ENCODE data around the gene FBRSL1. TPM values are rescaled to one million over a fixed set of nuclear protein-coding genes. Genes with fewer than 3 reads are reported as not detected.

FBRSL1 gene
- total RNA-seq, 1 experiment from 2014 or later, result 9.8 TPM

DNA sequence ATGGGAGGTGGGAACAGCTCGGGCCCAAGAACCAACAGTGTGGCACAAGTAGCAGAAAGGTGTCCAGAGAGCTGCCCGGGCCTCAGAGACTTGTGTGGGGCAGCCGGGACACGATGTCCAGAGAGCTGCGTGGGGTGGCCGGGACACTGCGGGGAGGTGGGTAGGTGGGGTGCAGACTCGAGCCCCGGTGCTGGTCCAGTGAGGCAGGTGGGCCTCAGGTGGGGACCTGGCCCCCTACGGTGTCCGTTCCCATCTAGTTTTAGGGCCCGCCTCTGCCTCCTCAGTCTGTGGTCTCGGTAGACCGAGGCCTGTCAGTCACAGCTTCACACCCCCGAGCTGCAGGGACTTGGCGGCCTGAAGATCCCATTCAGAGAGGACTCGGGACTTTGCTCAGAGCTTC is 6.3 kb upstream of the FBRSL1 start:
- no peak for DNase-seq (ENCODE audit: low read depth)

DNA sequence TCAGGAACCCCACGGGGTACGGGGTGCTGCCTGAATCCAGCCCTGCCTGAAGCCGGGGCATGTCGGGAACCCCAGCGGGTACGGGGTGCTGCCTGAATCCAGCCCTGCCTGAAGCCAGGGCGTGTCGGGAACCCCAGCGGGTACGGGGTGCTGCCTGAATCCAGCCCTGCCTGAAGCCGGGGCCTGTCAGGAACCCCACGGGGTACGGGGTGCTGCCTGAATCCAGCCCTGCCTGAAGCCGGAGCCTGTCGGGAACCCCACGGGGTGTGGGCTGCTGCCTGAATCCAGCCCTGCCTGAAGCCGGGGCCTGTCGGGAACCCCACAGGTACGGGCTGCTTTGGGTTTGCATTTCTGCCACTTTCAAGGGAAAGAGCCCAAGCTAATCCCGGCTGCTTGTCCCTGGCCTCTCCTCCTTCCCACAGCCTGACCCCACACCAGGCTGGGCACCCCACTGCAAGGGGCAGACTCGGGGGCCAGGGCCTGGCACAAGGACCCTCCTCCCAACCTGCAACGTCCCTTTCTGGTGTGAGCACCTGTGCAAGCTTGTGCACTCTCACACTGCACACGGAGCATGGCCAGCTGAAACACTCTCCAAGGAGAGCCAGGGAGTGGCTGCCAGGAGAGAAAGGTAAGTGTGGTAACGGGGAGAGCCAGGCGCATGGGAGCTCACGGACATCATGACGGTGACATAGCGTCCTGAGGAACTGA is 5.6 kb upstream of the FBRSL1 start:
- DNase-seq (ENCODE audit: low read depth), result no peak

DNA sequence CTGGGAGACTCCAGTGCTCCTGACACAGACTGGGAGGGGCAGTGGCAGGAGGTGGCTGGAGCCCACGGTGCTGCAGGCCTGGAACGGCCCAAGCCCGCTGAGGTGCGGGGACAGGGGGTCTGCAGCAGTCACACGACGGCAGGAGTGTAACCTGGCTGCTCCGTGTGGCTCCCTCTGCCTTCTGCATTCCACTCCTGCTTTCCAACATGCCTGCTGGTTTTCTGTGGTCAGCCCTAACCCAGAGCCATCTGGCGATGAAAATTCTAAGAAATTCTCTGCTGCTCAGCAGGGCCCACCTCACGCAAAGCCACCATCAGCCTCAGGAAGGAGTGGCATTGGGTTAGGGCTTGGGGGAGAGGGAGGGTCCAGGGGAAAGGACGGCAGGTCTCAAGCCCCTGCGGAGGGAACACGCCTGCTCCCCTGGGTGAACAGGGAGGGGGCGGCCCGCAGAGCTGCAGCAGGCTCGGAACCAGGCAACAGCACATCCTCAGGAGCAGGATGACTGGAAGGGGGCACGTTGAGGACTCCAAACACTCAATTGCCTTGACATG is 5.0 kb upstream of the FBRSL1 start:
- no peak for DNase-seq (ENCODE audit: low read depth)

DNA sequence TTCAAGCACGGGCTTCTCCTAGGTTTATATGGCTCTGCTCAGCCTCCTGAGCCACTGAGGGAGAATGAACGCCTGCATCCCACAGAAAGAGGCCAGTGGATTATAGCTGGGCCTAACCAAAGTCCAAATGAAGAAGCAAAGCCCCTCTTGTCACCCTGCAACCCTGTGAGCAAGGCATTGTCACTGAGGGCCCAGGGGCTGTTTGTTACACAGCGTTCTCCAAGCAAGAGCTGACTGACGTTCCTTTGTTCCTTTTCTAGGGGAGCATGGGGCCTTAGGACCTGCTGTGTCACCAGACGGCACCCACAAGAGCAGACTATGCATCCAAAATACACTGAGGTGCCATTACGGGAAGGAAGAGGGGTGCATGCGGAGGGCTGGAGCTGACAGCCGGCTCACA is 4.3 kb upstream of the FBRSL1 start:
- no peak for DNase-seq (ENCODE audit: low read depth)

DNA sequence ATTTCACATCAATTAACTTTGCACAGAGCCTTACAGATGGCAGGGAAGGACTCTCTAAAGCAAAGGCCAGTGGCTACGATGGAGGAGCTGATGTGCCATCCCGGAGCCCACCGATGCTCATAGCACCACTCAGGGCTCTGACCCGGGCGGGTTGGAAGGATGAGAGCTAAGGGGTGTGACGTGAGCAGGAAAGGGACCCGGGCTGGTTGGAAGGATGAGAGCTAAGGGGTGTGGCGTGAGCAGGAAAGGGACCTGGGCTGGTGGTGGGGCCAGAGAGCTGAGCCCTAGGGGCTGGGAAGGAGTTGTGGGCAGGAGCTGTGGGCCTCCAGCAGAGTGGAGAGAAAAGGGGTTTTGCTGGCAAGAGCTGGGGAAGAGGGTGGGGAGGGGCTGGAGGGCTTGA is 3.8 kb upstream of the FBRSL1 start:
- DNase-seq (ENCODE audit: low read depth), result no peak

DNA sequence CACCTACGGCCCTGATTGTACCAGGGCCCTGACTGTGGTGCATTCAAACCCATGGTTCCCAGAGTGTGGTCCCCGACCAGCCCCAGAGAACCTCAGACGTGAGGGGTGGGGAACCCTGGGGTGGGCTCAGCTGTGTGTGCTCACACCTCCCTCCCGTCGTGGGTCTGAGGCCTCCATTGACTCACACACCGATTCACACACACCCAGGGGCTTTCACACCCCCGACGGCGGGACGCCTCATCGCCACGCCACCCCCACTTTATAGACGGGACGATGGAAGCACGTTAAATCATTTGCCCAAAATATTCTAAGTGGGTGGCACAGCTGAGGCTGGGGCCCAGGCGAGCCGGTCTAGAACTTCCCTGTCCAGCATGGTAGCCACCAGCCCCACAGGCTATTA is 3.4 kb upstream of the FBRSL1 start:
- DNase-seq (ENCODE audit: low read depth), result no peak

DNA sequence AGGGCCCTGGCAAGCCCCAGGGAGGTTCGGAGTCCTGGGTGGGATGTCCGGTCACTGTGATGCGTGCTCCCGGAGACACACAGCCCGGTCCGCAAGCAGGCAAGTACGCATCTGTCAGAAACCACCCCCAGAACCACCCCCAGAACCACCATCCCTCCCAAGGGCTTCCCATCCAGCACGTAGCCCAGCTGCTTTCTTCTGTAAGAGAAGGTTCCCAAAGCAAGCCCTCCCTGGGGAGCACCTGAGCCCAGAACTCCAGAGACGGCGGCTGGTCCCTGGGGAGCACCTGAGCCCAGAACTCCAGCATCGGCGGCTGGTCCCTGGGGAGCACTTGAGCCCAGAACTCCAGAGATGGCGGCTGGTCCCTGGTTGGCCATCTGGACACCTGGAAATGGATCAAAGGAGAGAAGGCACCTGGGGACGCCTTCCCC is 2.6 kb upstream of the FBRSL1 start:
- no peak for DNase-seq (ENCODE audit: low read depth)

DNA sequence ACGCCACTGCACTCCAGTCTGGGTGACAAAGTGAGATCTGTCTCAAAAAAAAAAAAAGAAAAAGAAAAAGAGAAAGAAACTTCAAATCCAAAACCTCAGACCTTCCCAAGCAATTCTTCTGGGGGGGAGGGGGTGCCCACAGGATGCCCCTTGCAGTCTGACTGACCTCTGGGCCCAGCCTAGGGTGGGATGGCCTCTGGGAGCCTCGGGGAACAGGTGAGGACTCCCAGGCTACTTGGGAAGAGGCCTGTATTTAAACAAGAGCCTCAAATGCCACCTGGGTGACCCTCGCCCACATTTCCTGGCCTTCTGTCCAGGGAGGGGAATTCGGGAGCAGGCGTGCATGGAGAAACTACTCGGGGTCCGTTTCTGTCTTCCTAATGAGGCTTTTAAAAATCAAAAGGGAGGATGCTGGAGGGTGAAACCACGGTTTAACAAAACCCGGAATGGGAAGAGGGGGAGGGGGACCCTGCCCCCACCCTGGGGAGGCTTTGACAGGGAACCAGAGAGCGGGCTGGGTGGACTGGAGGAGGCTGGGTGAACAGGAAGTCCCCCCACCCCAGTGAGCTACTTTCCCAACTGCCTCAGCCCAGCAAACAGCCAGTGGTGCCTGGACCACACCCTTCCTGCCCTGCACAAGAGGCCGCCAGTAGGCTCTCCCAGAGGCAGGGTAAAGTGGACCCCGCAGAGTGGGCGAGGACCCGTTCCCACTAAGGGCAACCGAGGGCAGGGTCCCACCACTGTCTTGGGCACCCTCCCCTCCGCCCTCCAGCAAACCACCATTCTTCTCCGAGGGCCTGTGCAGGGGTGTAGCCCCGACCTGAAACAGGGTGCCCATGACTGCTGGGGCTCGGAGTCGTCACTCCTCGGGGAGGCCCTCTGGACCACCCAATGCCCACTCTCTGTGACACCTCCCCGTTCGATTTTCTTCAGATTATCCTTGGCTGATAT is 1.5 kb upstream of the FBRSL1 start:
- DNase-seq (ENCODE audit: low read depth), result peak; percentile 15

DNA sequence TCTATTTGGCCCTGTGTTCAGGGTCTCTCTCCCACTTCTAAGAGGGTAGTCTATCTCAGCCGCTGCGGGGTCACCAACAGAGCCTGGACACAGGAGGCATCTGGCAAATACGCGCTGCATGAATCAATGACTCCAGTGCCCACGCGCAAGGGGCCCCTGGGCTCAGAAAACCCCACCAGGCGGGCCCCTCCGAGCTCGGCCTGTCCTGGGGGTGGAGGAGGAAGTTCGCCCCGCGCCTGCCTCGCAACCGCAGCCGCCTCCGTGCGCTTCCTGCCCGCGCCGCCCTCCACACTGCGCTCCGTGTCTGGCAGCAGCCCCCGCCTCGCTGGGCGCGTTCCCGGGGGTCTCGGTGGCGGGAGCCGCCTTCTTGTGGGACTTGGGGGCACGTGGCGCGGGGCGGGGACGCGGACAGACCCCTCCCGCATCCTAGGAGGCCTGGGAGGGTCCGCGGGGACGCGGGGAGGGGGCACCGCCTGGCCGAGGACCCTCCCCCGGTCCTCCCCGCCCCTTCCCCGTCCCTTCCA is 811 bp upstream of the FBRSL1 start:
- peak; percentile 36 for DNase-seq (ENCODE audit: low read depth)

DNA sequence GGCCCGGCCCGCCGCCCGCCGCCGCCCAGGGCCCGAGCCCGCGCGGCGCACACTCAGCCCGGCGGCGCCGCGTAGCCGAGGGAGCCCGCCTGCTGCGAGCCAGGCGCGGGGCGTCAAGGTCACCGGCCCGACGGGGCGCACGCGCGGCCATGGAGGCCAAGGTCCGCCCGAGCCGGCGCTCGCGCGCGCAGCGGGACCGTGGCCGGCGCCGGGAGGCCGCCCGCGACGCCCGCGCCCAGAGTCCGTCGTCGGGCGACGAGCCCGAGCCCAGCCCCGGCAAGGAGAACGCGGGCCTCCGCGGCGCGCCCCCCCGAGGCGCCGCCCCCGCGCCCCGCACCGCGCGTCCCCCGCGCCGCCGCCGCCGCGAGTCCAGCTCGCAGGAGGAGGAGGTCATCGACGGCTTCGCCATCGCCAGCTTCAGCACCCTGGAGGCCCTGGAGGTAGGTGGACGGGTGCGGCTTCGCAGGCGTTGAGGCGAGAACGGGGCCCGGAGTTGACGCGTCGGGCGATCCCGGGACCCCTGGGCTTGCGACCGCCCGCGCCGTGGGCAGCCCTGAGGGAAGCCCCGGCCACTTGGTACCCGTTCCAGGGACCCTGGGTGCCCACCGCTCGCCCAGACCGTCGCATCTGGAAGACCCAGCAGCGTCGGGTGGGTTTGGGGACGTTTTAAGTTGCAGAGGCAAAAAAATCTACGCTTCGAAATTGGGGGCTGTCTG is 629 bp downstream of the FBRSL1 start:
- DNase-seq (ENCODE audit: low read depth), result no peak

DNA sequence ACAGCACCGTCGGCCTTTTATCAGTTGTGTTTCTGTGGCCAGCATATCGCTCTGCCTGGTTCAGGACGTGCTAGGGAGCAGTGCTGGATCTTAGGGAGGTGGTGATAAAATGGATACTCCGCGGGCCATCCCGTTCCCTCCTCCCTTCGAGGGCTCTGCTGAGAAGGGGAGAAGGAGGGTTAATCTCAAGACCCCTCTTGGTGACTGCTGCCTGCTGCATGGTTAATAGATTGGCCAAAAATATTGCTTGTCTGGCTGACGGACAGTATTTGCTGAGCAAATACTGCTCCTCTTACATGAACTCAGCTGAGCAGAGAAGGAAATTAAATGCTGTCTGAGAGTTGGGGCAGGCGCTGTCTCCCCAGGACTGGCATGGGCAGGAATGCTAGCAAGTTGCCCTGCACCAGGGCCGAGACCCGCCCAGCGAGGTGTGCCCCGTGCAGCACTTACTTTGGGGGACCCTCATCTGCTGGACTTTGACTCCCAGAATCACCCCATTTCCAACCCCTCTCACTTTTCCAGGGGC is 1.2 kb downstream of the FBRSL1 start:
- no peak for DNase-seq (ENCODE audit: low read depth)

DNA sequence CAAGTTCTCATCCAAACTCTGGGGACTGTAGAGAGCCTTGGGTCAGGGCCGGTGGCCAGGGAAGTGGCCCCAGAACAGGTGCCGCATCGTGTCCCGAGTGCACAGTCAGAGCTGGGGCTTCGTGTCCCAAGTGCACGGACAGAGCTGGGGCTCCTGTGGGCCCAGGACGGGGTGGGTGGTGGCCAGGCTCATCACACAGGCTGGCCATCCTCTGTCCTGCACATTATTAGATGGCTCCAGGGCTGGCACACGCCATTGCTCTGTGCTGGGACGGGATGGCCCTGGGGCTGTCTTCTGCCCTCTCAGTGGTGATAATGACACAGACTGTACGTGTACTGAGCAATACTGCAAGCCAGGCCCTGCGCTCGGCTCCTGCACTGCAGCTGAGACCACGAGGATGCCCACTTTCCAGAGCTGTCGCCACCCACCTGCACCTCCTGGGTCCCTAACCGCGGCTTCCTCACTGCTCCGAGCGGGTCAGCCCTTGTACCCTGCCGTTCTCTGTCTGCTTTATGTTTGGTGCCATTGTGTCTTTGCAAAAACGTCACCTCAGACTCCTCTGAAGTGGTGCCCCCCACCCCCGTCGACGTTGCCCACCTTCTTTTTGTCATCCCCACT is 1.9 kb downstream of the FBRSL1 start:
- DNase-seq (ENCODE audit: low read depth), result no peak

DNA sequence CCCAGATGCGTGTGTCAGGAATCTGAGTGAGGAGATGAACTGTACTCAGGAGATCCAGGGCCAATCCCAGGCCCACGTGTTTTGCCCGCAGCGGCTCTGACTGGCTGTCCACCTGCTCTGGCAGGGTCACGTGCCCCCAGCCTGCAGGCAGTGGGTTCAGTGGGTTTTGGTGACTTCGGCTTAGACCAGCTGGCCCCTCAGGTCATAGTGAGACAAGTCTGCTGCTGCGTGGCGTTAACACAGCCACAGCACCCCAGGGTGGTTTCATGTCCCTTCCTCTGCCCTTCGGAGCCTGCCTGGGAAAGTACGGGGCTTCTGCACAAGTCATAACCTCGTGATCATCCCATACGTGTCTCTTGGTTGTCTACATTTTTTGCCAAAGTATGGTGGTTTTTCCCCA is 2.6 kb downstream of the FBRSL1 start:
- no peak for DNase-seq (ENCODE audit: low read depth)

DNA sequence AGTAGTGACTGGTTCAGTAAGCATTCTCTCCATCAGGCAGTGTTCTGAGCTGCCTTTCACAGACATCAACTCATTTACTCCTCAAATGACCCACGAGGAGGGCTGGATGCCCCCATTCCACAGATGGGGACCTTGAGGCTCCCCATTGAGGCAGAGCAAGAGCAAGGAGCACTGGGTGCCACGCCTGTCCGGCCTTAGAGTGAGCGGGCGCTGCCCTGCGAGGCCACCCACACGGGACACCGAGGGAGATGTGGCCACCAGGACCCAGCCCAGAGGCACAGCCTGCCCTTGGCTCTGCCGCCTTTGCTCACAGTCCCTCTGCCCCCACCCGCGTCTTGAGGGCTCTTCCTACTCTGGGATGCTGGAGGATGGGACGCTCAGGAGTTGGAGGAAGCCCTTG is 3.0 kb downstream of the FBRSL1 start:
- no peak for DNase-seq (ENCODE audit: low read depth)

DNA sequence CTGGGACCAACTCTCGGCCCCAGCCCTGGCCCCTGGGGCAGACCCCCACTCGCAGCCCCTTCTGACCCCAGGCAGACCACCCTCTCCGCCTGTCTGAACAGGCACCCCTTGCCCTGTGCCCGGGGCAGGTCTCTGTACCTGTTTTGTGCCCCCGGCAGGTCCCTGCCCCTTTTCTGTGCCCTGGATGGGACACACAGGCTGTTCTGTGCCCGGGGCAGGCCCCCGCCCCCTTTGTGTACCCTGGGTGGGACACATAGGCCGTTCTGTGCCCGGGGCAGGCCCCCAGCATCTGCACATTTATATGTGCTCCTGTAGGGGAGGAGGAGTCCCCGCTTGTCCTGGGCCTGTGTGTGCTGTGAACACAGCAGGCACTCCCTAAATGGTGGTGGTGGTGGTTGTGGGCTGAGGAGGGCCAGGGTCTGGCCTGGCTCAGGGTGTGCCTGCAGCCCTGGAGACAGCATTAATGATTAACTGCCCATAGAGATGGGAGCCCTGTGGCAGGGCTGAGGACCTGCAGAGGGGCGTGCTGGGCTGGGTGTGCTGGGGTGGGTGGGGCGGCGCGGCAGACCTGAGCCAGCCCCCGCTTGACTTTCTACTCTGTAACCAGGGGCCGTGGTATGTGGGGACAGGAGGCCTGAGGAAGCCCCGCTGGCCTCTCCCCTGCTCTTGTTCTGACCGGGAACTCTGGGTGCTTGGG is 3.7 kb downstream of the FBRSL1 start:
- no peak for DNase-seq (ENCODE audit: low read depth)

DNA sequence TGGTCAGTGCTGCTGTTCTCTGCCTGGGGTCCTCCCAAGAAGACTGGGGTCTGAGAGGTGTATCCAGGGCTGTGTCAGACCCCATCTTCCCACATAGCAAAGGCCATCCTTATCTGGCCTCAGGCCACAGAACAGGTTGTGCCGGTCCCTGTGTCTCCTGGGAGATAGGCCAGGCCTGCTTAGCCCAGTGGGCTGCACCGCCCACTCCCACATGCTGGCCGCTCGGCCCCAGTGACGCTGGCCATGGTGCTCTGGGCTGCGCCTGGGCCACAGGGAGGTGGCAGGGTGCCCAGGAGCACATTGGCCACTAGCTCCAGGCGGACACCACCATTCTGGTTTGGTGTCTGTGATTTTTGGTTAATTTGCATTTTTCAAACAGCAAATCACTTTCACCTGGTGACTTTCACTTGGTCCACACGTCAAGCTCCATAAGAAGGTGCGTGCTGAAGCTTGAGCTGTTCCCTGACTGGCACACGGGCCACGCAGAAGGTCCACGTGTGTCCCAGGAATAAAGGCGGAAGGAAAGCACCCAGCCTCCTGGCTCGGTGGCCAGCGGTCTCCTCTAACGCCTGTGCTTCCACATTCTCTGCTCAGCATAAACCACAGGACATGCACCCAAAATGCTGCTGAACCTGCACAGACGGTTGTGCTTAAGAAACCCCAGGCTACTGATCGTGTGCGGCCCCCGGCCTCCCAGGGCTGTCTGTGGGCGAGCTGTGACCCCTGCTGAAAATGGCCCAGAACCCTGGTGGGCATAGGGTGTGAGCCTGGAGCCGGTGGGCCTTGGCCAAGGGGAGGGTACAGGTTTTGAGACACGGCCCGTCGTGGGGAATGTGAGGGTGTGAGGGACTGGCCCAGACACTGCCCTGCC is 4.6 kb downstream of the FBRSL1 start:
- DNase-seq (ENCODE audit: low read depth), result no peak

DNA sequence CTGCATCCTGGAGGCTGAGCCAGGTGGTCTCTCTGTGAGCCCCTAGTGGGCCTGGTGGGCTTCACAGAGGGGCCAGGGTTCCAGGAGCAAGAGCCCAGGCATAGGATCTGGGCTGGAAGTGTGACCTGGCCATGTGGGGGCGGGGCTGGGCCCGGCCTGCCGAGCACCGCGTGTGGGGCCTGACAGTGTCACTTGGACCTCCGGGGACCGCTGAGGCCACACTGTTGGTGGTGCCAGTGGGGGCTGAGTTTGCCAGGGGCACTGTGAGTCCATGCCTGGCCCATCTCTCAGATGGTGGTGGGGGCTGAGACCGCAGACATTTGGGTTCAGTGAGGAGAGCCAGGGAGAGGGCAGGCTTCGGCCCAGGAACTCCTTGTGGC is 5.2 kb downstream of the FBRSL1 start:
- no peak for DNase-seq (ENCODE audit: low read depth)

DNA sequence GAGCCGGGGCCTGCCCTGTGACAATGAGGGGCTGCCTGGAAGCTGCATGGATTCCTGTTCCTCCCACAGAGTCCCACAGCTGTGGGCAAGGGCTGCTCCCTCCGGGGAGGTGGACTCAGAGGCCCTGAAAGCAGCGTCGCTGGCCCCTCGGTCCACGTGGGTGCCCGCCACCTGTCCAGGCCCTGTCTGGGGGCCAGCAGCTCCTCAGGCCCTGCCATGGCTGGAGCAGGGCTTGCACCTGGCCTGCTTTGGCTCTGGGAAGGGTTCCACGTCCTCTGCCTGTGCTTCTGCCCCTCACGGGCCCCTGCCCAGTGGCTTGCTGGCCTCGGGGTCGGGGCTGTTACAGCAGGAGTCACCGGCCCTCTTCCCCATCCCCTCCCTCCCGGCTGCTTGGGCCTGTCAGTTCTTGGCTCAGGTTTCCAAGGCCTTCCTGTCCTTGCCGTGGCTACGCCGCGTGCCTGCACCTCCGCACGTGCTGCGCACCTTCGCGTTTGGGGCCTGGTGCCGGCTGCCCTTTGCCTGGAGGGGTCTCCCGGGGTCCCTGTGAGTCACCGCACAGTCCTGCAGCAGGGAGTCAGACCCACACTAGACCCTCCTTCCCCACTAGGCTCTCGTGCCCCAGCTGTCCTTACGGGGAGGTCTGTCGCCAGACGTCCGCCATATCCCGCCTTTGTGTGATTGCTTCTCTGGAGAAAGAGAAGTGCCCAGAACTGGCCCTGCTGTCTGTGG is 5.8 kb downstream of the FBRSL1 start:
- DNase-seq (ENCODE audit: low read depth), result no peak

DNA sequence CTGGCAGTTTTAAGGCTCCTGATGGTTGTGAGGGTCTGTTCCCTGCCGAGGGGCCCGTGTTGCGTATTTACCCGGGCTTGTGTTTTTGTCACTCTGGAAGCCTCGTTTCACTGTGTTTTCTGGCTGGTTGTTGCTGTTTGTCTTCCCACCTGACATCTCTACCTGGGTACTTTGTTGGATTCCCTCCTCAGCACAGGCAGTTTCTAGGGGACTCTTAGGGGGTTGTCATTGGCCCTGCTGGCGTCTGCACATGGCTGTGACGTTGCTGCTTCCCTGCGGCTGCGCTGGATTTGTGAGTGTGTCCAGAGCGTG is 6.4 kb downstream of the FBRSL1 start:
- no peak for DNase-seq (ENCODE audit: low read depth)
